ENCODE data around the gene MRPL23.

MRPL23 gene

DNA sequence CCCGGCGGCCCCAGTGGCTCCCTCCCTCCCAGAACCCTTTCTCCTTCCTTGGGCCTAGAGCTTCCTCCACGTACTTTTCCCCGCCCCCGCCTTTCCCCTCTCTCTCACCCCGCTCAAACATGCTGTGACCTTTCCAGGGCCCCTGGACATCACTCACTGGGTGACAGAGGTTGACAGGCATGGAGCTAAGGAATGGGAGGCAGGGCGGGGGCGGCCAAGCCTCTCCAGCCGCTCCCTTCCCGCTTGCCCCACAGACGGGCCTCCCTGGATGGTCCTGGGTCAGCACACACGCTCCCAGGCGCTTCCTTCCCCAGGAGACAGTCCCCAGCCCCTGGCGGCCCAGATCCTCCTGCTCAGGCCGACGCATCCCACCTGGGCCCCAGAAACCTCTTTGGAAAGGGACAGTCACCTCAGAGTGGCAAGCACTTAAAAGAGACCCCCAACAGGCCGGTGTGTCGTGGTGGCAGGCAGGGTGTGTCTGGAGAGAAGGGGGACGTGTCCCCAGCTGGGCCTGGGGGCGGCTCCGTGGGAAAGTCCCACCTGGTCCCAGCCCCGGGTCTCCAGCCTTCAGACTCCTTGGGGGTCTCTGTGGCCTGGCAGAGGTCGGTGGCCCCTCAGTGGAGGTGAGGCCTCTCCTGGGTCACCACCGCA lies 41.7 kb downstream of the MRPL23 start:
- DNase-seq (ENCODE audit: low read depth in 2 of 3, low spot score in 1 of 3) = no peak

DNA sequence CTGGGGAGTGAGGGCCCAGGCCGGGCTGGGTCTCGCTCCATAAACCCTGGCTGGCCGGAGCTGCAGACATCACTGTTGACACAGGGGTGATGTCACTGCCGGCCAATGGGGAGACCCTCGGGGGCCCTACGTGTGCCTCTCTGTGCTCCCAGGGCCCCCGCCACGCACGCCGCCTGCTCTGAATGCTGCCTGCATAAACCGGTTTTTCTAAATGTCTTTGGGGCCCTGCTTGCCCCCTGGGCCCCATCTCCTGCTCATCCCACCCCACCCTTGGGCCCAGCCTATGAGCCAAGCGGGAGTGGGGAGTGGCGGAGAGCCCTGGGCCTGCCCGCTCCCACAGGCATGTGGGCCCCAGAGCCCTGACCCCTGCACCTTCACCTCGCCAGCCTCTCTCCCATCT lies 42.8 kb downstream of the MRPL23 start:
- DNase-seq (ENCODE audit: low read depth in 2 of 3, low spot score in 1 of 3) = no peak

DNA sequence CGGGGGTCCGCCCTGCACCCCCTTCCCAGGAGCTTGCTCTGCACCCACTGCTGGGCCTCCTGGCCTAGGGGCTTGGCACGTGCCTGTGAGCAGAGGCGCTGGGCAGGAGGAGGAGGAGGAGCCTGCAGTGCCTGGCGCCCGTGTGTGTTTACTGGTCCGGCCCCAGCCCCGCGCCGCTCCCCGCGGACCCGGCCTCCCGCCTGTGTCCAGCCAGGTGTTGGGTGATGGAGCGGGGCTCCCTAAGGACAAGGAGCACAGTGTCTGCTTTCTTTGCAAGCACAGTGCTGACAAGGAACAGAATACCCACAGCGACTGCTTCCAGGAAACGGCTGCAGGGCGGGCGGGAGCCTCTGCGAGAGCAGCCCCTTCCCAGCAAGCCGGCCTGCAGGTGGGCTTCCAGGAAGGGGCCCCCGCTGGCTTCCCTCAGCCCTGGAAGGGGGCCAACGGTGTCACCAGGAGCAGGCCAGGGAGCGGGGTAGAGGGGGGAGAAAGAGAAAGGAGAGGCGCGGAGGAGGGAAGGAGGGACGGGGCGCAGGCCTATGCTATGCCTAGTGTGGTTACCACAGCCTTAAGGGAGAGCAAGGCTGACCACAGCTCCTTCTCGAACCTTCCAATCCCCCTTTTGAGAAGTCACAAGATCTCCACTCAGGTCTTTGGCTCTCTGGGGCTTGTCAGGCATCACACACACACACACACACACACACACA lies 43.9 kb downstream of the MRPL23 start:
- no peak for DNase-seq (ENCODE audit: low read depth in 2 of 3, low spot score in 1 of 3)

DNA sequence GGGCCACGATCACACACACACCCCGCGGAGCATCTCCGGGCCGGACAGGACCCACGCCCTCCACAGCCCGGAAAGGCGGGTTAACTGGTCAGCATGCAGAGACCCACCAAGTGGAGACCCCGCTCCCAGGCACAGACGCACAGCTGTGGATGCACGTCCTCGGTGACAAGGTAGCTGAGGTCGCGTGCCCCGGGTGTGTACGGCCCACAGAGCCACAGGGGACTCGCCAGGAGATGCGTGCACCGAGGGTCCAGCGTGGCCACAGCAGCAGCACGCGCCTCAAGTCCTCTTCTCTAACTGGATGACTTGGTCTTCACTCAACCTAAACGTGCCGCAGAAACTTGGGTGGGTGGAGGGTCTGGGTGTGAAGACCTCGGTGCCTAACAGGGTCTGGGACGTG lies 45.0 kb downstream of the MRPL23 start:
- DNase-seq (ENCODE audit: low read depth in 2 of 3, low spot score in 1 of 3) = no peak

DNA sequence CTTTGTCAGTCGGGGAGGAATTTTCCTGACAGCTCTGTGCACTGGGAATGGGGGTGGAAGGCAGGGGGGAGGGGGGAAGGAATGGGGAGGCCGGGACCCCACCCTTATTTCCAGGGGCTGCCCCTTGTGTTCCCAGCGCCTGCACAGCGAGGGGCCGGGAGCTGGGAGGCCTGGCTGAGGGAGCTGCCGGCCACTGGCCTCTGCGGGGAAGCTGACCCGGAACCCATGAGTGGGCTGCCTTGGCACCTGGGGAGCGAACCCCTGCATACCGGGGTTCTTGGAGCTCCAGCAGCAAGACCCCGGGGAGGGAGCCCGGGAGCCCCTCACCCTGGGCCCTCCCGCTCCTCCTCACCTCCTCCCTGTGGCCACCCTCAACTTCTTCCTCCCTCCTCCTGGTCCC lies 47.0 kb downstream of the MRPL23 start:
- DNase-seq (ENCODE audit: low read depth in 2 of 3, low spot score in 1 of 3) = no peak

DNA sequence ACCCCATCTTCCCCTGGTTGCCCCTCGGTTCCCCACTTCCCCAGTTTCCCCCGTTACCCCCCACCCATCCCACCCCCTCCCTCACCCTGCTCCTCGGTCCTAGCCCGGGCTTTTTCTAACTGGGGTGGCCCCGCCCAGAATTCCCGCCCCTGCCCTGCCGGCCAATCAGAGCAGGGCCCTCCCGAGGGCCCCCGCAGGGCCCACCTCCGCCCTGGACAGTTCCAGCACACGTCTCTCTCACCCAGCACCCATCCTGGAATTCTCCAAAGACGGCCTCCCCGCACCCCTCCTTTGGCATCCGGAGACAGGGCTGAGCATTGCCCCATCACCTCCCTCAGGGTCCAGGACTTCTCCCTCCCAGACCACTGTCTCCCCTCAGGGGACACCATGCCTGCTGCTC lies 50.6 kb downstream of the MRPL23 start, which contains the start of gene H19:
Gene H19, minus strand, starts transcription at position 88 of the 400 bp plus-strand sequence.
- no peak for DNase-seq (ENCODE audit: low read depth in 2 of 3, low spot score in 1 of 3)

DNA sequence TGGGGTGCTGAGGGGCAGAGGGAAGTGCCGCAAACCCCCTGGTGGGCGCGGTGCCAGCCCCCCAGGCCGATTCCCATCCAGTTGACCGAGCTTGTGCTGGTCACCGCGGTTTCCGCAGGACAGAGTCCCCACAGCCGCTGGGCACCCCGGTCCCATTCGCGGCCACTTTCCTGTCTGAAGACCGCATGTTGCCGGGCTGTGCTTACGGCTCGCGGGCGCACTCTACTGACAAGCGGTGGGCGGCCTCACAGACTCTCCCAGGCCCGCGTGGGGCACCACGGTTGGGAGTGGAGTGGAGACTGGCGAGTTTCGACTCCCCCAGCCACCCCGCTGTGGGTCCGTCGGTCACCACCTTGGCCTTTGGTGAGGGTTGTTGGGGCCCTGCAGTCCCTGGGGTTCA lies 51.2 kb downstream of the MRPL23 start:
- no peak for DNase-seq (ENCODE audit: low read depth in 2 of 3, low spot score in 1 of 3)

DNA sequence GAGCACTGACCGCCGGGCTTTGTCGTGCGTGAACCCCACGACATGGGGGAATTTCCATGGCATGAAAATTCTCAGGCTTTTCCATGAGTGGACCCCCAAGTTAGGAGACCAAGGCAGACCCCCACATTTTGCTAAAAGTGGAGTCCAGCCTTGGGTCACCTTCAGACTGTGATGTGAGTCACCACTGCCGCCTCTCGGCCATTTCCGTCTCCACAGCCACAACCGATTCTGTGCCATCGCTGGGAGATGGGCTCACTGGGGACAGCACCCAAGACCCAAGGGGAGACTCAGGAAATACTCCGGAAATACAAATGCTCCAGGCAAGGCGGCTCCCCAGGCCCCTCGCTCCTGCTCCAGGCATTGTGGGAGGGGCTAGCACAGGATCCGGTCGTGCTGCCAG lies 51.7 kb downstream of the MRPL23 start:
- no peak for DNase-seq (ENCODE audit: low read depth in 2 of 3, low spot score in 1 of 3)

DNA sequence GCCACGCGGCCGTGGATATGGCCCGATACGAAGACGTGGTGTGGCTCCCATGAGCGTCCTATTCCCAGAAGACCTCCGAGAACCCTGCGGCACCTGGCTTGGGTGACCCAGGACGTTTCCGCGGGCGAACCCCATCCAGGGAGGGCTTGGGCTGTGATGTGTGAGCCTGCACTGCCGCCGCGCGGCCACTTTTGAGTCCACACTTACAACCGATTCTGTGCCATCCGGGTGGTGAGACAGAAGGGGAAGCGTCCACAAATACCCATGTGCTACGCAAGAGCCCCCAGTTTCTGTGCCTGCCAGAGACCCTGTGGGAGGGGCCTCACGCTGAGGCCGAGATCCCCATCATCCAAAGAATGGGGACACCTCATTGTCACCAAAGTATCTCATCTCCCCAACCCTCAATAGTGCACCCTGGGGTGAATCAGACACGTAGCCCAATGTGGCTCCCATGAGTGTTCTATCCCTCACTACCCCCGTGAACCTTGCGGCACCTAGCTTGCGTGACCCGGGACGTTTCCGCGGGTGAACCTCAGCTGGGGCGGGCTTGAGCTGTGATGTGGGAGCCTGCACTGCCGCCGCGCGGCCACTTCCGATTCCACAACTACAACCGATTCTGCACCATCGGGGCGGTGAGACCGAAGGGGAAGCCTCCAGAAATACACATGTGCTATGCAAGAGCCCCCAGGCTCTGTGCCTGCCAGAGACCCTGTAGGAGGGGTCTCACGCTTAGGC lies 55.1 kb downstream of the MRPL23 start:
- DNase-seq (ENCODE audit: low read depth in 2 of 3, low spot score in 1 of 3) = no peak

DNA sequence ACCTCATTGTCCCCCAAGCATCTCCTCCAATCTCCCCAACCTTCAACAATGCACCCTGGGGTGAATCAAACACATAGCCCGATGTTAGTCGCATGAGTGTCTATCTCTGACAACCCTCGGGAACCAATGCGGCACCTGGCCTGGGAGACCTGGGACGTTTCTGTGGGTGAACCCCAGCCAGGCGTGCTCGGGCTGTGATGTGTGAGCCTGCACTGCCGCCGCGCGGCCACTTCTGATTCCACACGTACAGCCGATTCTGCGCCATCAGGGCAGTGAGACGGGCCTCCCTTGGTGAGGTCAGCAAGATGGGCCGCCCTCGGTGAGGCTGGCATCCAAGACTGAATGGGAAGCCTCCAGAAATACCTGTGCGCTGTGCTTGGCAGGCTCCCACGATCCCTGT lies 55.7 kb downstream of the MRPL23 start:
- no peak for DNase-seq (ENCODE audit: low read depth in 2 of 3, low spot score in 1 of 3)

DNA sequence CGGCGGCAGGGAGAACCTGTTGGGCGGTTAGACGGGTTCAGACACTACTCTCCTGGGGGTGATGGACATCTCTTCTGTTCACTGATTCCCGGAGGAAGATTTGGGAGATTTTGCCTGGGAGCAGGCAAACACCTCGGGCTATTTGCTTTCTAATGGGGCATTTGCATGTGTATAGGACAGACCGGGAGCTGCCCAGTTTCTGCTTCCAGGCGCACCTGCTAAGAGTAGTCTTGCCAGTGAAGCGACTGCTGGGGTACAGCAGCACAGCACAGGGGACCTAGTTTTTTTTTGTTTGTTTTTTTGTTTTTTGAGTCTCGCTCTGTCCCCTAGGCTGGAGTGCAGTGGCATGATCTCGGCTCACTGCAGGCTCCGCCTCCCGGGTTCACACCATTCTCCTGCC lies 57.3 kb downstream of the MRPL23 start:
- DNase-seq (ENCODE audit: low read depth in 2 of 3, low spot score in 1 of 3) = no peak
